VCaP (cell line): ENCODE measurements around the gene PTPRD.

Experiments
- H3K27ac ChIP-seq: fragments of 450-650 bp; 2 replicates; pipeline ENCODE4 v1.5.1; 2017
- CTCF ChIP-seq: fragments of 450-650 bp; conservative IDR thresholded peaks from 2 replicates; pipeline ENCODE4 v1.5.1; 2017; ENCODE audit warnings: mild to moderate bottlenecking, moderate library complexity

PTPRD gene

GRCh38 chr9:10434412-10434811 is 178.4 kb downstream of the PTPRD start:
- TF ChIP-seq CTCF: no peak
- no peak overlapping the region for H3K27ac ChIP-seq

- H3K27ac ChIP-seq: no peak overlapping the region
- TF ChIP-seq CTCF: no peak
Observed at GRCh38 chr9:10411272-10411671, 201.5 kb downstream of the PTPRD start.

- no peak for TF ChIP-seq CTCF
- H3K27ac ChIP-seq: no peak overlapping the region
Observed at GRCh38 chr9:10403283-10403682, 209.5 kb downstream of the PTPRD start.

- H3K27ac ChIP-seq: no peak overlapping the region
- no peak for TF ChIP-seq CTCF
Observed at GRCh38 chr9:10396615-10397014, 216.2 kb downstream of the PTPRD start.

GRCh38 chr9:10387282-10387681 is 225.5 kb downstream of the PTPRD start:
- TF ChIP-seq CTCF: no peak
- H3K27ac ChIP-seq: no peak overlapping the region

GRCh38 chr9:10371824-10372223 is 241.0 kb downstream of the PTPRD start:
- no peak for TF ChIP-seq CTCF
- H3K27ac ChIP-seq: no peak overlapping the region

DNA sequence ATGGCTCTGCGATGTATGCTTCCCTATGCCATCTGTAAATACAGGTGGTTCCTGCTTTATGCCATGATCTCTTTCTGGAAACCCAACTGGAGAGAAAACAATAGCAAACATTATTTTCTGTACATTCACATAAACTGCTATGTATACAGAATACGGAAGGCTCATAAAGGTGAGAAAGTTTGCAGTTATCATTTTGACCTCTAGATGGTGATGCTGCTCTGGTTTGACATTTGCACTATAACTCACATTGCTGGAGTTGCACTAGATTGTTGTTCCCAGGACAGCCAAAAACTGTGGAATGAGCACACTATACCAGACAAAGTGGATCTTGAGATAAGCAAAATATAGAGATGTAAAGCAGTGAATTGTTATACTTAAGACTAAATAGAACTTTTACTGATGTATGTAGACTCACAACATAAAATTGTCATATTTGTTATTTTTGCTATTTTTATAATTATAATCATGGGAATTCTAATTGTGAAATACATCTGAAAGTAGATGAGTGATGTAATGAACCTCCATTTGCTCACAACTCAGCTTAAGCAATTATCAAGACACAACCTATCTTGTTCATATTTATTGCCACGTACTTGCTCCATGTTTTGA is 246.5 kb downstream of the PTPRD start:
- H3K27ac ChIP-seq: no peak overlapping the region
- peak; percentile 93 for TF ChIP-seq CTCF
